GM12878 (cell line): ENCODE measurements around the gene EEF1G. TPM values are rescaled to one million over a fixed set of nuclear protein-coding genes. Genes with fewer than 3 reads are reported as not detected.

Experiments used
- ATF3 ChIP-seq: IDR thresholded peaks from 2 replicates; pipeline ENCODE4 v1.6.1; 2011; ENCODE audit warnings: low read depth, mild to moderate bottlenecking, low read length, moderate library complexity, borderline replicate concordance; ENCODE audit errors: extremely low read depth
- CHD2 ChIP-seq: IDR thresholded peaks from 2 replicates; pipeline ENCODE4 v1.6.1; 2011; ENCODE audit warnings: low read depth, low read length, improper control_type of control experiment, borderline replicate concordance
- CUX1 ChIP-seq: IDR thresholded peaks from 2 replicates; pipeline ENCODE4 v1.6.1; 2012; ENCODE audit warnings: improper control_type of control experiment, low read depth, low read length; ENCODE audit not compliant: insufficient replicate concordance
- IKZF1 ChIP-seq: fragments of 450-650 bp; conservative IDR thresholded peaks from 2 replicates; pipeline ENCODE4 v1.6.1; 2017; ENCODE audit warnings: antibody characterized with exemption, mild to moderate bottlenecking
- MTA3 ChIP-seq: IDR thresholded peaks from 2 replicates; pipeline ENCODE4 v1.6.1; 2012; ENCODE audit warnings: low read length, inconsistent platforms, borderline replicate concordance
- SKIL ChIP-seq: fragments of 450-650 bp; IDR thresholded peaks from 2 replicates; pipeline ENCODE4 v1.6.1; 2017; ENCODE audit warnings: mild to moderate bottlenecking, low read depth, inconsistent platforms; ENCODE audit not compliant: poor library complexity, severe bottlenecking
- polyA plus RNA-seq, 11 experiments: library from polyadenylated mRNA; depleted of rRNA in 4 of 11; unstranded in 6 of 11; stranded (reverse) in 5 of 11; fragments of >200 nt; fragmentation: Nextera tagmentation in 4 of 11; fragmentation: Illumina TruSeq in 1 of 11; extraction: Ambion mirVana in 4 of 11; extraction: Trizol in 1 of 11; gene quantifications; 1 replicate in 1 of 11; 2 replicates in 10 of 11; pipeline versions ENCODE4 v1.2.1 to v1.2.3, GENCODE V29; 2011 to 2016; ENCODE audit warnings: inconsistent platforms in 2 of 11, missing spikeins in 2 of 11, low read depth in 1 of 11
- total RNA-seq, 4 experiments: library from RNA; depleted of rRNA in 3 of 4; stranded (reverse); fragments of >200 nt in 3 of 4; fragmentation: Illumina TruSeq in 1 of 4; extraction: Trizol in 1 of 4; gene quantifications; 2 replicates each; pipeline versions ENCODE4 v1.2.1 to v1.2.3, GENCODE V29; 2013 to 2021

Gene EEF1G
- total and polyA plus RNA-seq, 10 of the 15 experiments (the other 5 are each of a cell fraction or from before 2014, with no cell fraction given): 850 to 2,739 (median 2,277) TPM

- TF ChIP-seq CUX1 (no peak), CHD2 (no peak), IKZF1 (0 out of 2 replicates have a peak, but pooled peaks have one; percentile 9), ATF3 (no peak), SKIL (no peak), MTA3 (peak; percentile 79)
- TF ChIP-seq, all 136 proteins: peak for 18
Measured at GRCh38 chr11:62556875-62557631, 16.6 kb downstream of the EEF1G start (continued).
